ENCODE results near the gene OR6J1.

GRCh38 chr14:22644305-22644635 lies at the start of gene OR6J1:
- TF ChIP-seq PBX3 (IDR thresholded peaks at IDR 0.05; ENCODE audit: insufficient replicate concordance, low read depth, low read length) (no peak), SP1 (IDR thresholded peaks at IDR 0.05; ENCODE audit: low read depth, low read length) (no peak), HCFC1 (IDR thresholded peaks at IDR 0.05; ENCODE audit: low read length) (no peak), ZNF24 (IDR thresholded peaks at IDR 0.05) (no peak), TCF7 (IDR thresholded peaks at IDR 0.05; ENCODE audit: borderline replicate concordance) (no peak), BACH1 (IDR thresholded peaks at IDR 0.05; ENCODE audit: borderline replicate concordance) (no peak), NR2C2 (IDR thresholded peaks at IDR 0.05; ENCODE audit: borderline replicate concordance, control insufficient read depth, insufficient read length, low read depth) (no peak), CTCF (IDR thresholded peaks at IDR 0.05 in 2 of 3, conservative IDR thresholded peaks at IDR 0.05 in 1 of 3; ENCODE audit: control insufficient read depth in 2 of 3, extremely low read depth in 1 of 3, insufficient read depth in 1 of 3, low read depth in 3 of 3, low read length in 3 of 3) (no peak), RCOR1 (conservative IDR thresholded peaks at IDR 0.05; ENCODE audit: low read depth, low read length) (no peak), JUND (IDR thresholded peaks at IDR 0.05; ENCODE audit: low read depth, low read length) (no peak)
